Measurements from ENCODE around the gene TRAF3.

Gene TRAF3

DNA sequence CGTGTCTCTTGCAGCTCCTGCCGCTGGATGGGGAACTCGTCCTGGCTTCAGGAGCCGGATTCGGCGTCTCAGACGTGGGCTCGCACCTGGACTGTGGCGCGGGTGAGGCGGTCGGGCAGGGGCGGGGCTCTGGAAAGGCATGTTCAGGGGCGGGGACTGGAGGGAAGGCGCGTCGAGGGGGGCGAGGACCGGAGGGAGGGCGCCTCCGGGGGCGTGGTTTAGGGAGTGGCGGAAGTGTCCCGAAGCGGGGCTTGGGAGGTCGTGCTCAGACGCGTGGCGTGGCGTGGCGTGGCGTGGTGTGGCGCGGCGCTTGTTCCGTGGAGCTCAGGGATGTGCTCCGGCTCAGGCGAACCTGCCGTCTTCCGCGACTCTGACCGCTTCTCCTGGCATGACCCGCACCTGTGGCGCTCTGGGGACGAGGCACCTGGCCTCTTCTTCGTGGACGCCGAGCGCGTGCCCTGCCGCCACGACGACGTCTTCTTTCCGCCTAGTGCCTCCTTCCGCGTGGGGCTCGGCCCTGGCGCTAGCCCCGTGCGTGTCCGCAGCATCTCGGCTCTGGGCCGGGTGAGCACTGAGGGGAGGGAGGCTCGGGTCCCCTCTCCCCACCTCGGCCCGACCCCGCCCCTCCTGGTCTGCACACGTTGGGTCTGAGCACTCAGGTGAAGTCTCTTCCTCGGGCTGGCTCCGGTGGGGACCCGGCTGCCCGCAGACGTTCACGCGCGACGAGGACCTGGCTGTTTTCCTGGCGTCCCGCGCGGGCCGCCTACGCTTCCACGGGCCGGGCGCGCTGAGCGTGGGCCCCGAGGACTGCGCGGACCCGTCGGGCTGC is 151.4 kb downstream of the TRAF3 start:
- Histone ChIP-seq H3K4me2 (ENCODE audit: low read length) (peak overlapping the region; percentile 77), H3K36me3 (ENCODE audit: control insufficient read depth in 1 of 2, insufficient read depth in 2 of 2, low read length in 2 of 2) (peaks cover 15 to 18% of the 10 kb centered on the region in 2 experiments), H3K14ac (ENCODE audit: low read length) (peak overlapping the region; percentile 45), H3K4me1 (ENCODE audit: control insufficient read depth in 1 of 2, insufficient read depth in 2 of 2, low read length in 2 of 2) (peaks cover 17 to 23% of the 10 kb centered on the region in 2 experiments), H3K79me1 (ENCODE audit: low read length) (peaks cover 3% of the 10 kb centered on the region), H3K27ac (ENCODE audit: low read depth, low read length) (no peak overlapping the region), H3K27me3 (ENCODE audit: insufficient read depth, low read length) (peaks cover 33% of the 10 kb centered on the region), H3K9me3 (ENCODE audit: insufficient read depth, low read depth, low read length) (peaks cover 14% of the 10 kb centered on the region), H4K12ac (ENCODE audit: low read depth, low read length) (peak overlapping the region; percentile 34), H2AFZ (ENCODE audit: insufficient read depth, low read length, poor library complexity) (peak overlapping the region; percentile 73), H3K79me2 (ENCODE audit: control insufficient read depth, insufficient read depth, low read length, poor library complexity) (no peaks in the 10 kb centered on the region), H4K8ac (ENCODE audit: low read depth, low read length) (peak overlapping the region; percentile 33), H3K4ac (ENCODE audit: low read depth, low read length) (no peak overlapping the region), H2BK12ac (ENCODE audit: low read length) (no peak overlapping the region), H3K4me3 (ENCODE audit: low read depth, low read length) (peak overlapping the region; percentile 67), H2BK5ac (ENCODE audit: low read depth, low read length, poor library complexity) (no peak overlapping the region), H2AK5ac (ENCODE audit: low read length) (peak overlapping the region; percentile 22), H4K91ac (ENCODE audit: low read depth, low read length) (no peak overlapping the region), H2BK120ac (ENCODE audit: insufficient read depth, low read length, poor library complexity) (no peak overlapping the region), H3K9ac (ENCODE audit: low read length) (no peak overlapping the region), H3K18ac (ENCODE audit: low read length) (peak overlapping the region; percentile 16), H3K23ac (ENCODE audit: low read length) (no peak overlapping the region)
- DNase-seq, result peak; percentile 24 to 46
- WGBS (ENCODE audit: extremely low coverage, insufficient coverage, insufficient read length), result no CpG with 5 or more reads among the region's 94 CpGs

DNA sequence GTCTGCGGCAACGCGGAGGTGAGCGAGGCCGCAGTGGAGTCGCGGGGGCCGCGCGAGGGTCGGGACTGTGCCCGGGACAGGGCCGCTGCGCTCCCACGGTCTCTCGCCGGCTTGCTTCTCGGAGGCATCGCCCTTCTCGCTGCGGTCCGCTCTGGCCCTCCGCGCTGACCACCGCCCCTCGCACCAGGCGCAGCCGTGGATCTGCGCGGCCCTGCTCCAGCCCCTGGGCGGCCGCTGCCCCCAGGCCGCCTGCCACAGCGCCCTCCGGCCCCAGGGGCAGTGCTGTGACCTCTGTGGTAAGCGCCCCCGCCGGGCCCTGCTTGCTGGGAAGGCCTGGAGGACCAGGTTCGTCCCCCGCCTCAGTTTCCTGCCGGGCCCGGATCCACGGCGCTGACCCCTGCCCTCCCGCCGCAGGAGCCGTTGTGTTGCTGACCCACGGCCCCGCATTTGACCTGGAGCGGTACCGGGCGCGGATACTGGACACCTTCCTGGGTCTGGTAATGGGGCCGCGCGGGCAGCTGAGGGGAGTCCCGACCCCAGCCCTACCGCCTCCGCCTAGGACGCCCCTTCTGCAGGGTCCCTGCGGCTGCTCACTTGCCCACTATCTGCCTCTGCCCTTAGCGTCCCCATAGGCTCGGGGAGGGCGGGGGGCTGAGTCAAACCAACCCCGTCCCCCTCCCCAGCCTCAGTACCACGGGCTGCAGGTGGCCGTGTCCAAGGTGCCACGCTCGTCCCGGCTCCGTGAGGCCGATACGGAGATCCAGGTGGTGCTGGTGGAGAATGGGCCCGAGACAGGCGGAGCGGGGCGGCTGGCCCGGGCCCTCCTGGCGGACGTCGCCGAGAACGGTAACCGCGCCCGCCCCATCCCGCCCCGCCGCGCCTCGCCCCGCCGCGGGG is 152.2 kb downstream of the TRAF3 start:
- H2AFZ ChIP-seq (ENCODE audit: insufficient read depth, low read length, poor library complexity), result peak overlapping the region; percentile 56
- H3K27me3 ChIP-seq (ENCODE audit: insufficient read depth, low read length), result peaks cover 33% of the 10 kb centered on the region
- H3K4ac ChIP-seq (ENCODE audit: low read depth, low read length), result no peak overlapping the region
- H2BK120ac ChIP-seq (ENCODE audit: insufficient read depth, low read length, poor library complexity), result no peak overlapping the region
- H3K4me3 ChIP-seq (ENCODE audit: low read depth, low read length), result peak overlapping the region; percentile 52
- no peak for DNase-seq
- WGBS (ENCODE audit: extremely low coverage, insufficient coverage, insufficient read length), result no CpG with 5 or more reads among the region's 94 CpGs
- no peak overlapping the region for H3K9ac ChIP-seq (ENCODE audit: low read length)
- H4K12ac ChIP-seq (ENCODE audit: low read depth, low read length), result peak overlapping the region; percentile 12
- peak overlapping the region; percentile 77 for H3K4me2 ChIP-seq (ENCODE audit: low read length)
- no peak overlapping the region for H4K91ac ChIP-seq (ENCODE audit: low read depth, low read length)
- peaks cover 16 to 20% of the 10 kb centered on the region in 2 experiments for H3K36me3 ChIP-seq (ENCODE audit: control insufficient read depth in 1 of 2, insufficient read depth in 2 of 2, low read length in 2 of 2)
- H3K79me2 ChIP-seq (ENCODE audit: control insufficient read depth, insufficient read depth, low read length, poor library complexity), result no peaks in the 10 kb centered on the region
- H3K14ac ChIP-seq (ENCODE audit: low read length), result peak overlapping the region; percentile 7
- H3K9me3 ChIP-seq (ENCODE audit: insufficient read depth, low read depth, low read length), result peaks cover 14% of the 10 kb centered on the region
- H3K79me1 ChIP-seq (ENCODE audit: low read length), result peaks cover 3% of the 10 kb centered on the region
- no peak overlapping the region for H2BK5ac ChIP-seq (ENCODE audit: low read depth, low read length, poor library complexity)
- H2BK12ac ChIP-seq (ENCODE audit: low read length), result no peak overlapping the region
- no peak overlapping the region for H2AK5ac ChIP-seq (ENCODE audit: low read length)
- H4K8ac ChIP-seq (ENCODE audit: low read depth, low read length), result no peak overlapping the region
- H3K23ac ChIP-seq (ENCODE audit: low read length), result no peak overlapping the region
- H3K18ac ChIP-seq (ENCODE audit: low read length), result no peak overlapping the region
- H3K4me1 ChIP-seq (ENCODE audit: control insufficient read depth in 1 of 2, insufficient read depth in 2 of 2, low read length in 2 of 2), result peaks cover 17 to 23% of the 10 kb centered on the region in 2 experiments
- no peak overlapping the region for H3K27ac ChIP-seq (ENCODE audit: low read depth, low read length)

DNA sequence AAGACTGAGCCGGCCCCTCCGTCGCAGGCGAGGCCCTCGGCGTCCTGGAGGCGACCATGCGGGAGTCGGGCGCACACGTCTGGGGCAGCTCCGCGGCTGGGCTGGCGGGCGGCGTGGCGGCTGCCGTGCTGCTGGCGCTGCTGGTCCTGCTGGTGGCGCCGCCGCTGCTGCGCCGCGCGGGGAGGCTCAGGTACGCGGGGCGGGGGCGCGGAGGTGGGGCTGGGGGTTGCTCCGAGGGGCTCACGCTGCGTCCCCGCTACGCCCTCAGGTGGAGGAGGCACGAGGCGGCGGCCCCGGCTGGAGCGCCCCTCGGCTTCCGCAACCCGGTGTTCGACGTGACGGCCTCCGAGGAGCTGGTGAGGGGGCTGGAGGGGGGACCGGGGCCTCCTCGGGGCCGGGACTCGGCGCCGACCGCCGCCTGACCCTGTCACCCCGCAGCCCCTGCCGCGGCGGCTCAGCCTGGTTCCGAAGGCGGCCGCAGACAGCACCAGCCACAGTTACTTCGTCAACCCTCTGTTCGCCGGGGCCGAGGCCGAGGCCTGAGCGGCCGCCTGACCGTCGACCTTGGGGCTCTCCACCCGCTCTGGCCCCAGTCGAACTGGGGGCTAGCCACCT is 153.0 kb downstream of the TRAF3 start:
- Histone ChIP-seq H3K79me1 (ENCODE audit: low read length) (peaks cover 3% of the 10 kb centered on the region), H3K36me3 (ENCODE audit: control insufficient read depth in 1 of 2, insufficient read depth in 2 of 2, low read length in 2 of 2) (peaks cover 16 to 20% of the 10 kb centered on the region in 2 experiments), H3K9me3 (ENCODE audit: insufficient read depth, low read depth, low read length) (peaks cover 12% of the 10 kb centered on the region), H3K79me2 (ENCODE audit: control insufficient read depth, insufficient read depth, low read length, poor library complexity) (no peaks in the 10 kb centered on the region), H2AFZ (ENCODE audit: insufficient read depth, low read length, poor library complexity) (no peak overlapping the region), H3K9ac (ENCODE audit: low read length) (no peak overlapping the region), H2BK12ac (ENCODE audit: low read length) (no peak overlapping the region), H4K12ac (ENCODE audit: low read depth, low read length) (no peak overlapping the region), H3K4me1 (ENCODE audit: control insufficient read depth in 1 of 2, insufficient read depth in 2 of 2, low read length in 2 of 2) (peaks cover 17 to 23% of the 10 kb centered on the region in 2 experiments), H2AK5ac (ENCODE audit: low read length) (no peak overlapping the region), H3K4me2 (ENCODE audit: low read length) (peak overlapping the region; percentile 77), H2BK5ac (ENCODE audit: low read depth, low read length, poor library complexity) (no peak overlapping the region), H3K14ac (ENCODE audit: low read length) (no peak overlapping the region), H3K4me3 (ENCODE audit: low read depth, low read length) (no peak overlapping the region), H2BK120ac (ENCODE audit: insufficient read depth, low read length, poor library complexity) (no peak overlapping the region), H3K27me3 (ENCODE audit: insufficient read depth, low read length) (peaks cover 33% of the 10 kb centered on the region), H3K27ac (ENCODE audit: low read depth, low read length) (no peak overlapping the region), H3K18ac (ENCODE audit: low read length) (no peak overlapping the region), H3K23ac (ENCODE audit: low read length) (no peak overlapping the region), H4K91ac (ENCODE audit: low read depth, low read length) (no peak overlapping the region), H3K4ac (ENCODE audit: low read depth, low read length) (no peak overlapping the region), H4K8ac (ENCODE audit: low read depth, low read length) (no peak overlapping the region)
- no CpG with 5 or more reads among the region's 74 CpGs for WGBS (ENCODE audit: extremely low coverage, insufficient coverage, insufficient read length)
- DNase-seq, result peak; percentile 65 to 79
